GM04503 (cell line): ENCODE results near the gene TPK1.

Experiments used
- DNase-seq: peaks from one replicate; pipeline ENCODE4 v3.0.0-alpha.2; 2012; ENCODE audit warnings: low read depth

The TPK1 gene

GRCh38 chr7:144528536-144529045 is 307.3 kb downstream of the TPK1 start:
- DNase-seq, result no peak

GRCh38 chr7:144527051-144527471 is 308.8 kb downstream of the TPK1 start:
- no peak for DNase-seq

- no peak for DNase-seq
Observed at GRCh38 chr7:144525956-144526355, 309.9 kb downstream of the TPK1 start.

DNA sequence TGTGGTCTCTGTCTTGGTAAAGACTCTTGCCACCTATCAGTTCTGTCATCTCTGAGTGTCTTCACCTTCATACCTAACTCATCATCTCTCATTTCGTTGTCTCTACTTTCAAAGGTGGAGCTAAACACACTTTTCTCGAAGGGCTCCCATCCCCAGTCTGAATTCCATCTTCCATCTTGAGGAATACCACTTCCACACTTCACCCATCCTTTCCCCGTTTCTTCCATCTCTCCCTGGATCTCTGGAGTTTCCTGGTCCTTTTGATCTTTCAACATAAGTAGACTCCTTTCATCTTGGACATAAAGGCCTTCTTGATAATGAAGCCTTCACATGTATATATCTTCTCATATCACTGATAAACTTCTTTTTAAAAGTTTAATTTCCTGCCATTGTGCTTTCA is 311.6 kb downstream of the TPK1 start:
- DNase-seq, result no peak

DNA sequence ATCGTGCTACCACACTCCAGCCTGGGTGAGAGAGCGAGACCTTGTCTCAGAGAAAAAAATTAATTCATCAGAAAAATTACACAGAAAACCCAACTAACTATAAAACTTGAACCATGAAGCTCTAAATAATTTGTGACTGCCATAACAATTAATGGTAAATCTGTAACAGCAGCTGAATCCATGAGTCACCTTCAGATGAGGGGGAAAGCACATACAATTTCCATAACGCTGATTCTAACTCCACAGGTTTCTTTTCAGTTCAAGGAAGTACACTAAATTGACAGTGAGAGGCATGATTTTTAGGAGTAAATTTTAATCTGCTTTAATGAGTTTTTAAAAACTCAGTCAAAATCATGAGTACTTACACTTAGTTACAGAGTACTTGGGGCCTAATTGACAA is 312.2 kb downstream of the TPK1 start:
- DNase-seq, result no peak

DNA sequence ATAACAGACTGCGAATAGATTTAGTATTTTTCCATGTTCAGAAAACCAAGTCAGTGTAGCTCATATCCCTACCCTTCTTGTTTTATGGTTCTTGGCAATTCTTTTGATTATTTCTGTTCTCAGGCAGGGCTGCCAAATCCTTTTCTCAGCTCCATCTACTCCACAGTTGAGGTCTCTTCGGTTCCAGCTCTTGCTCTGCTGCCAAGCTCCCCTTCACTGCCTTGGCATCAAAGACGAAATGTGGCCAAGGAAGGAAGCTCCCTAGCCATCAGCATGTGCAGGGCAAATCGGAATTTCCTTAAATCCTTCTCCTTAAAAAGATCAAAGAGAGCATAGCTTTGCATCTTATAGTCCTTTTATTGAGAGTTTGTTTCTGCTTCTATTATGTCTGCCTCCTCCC is 315.9 kb downstream of the TPK1 start:
- no peak for DNase-seq

- no peak for DNase-seq
Observed at GRCh38 chr7:144518360-144518759, 317.5 kb downstream of the TPK1 start.

- DNase-seq, result no peak
Observed at GRCh38 chr7:144517749-144518148, 318.1 kb downstream of the TPK1 start.

DNA sequence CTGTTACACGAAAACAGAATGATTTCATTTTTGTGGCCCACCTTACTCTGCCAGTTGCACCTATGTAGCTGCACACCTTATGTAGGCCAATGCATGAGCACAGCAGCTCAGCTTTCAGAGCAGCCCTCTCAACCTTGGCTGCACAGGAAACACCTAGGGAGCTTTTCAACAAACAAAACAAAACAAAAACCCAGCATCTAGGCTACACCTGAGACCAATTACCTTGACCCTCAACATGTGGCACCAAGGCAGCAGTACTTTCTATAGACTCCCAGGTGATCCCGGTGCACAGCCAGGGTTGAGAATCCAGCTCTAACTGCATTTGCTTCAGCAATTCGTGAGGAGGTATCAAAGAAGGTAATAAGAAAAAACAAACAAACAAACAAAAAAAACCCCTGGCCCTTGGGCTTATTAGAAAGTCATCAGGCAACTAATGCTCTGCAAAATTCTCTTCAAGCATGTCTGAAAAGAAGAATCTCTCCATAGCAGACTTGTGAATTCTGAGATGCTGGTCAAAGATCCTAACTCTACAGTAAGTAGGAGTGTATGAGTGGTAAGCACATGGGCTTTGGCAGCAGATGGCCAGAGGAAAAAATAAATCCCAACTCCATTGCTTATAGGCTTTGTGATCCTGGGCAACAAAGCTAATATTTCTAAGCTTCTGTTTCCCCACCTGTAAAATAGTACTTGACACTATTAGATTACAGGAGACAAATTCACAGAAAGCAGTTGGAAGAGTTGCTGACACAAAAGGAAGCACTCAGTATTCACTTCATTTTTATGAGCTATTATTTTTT is 318.9 kb downstream of the TPK1 start:
- DNase-seq, result no peak

GRCh38 chr7:144513334-144513733 is 322.5 kb downstream of the TPK1 start:
- DNase-seq, result no peak

DNA sequence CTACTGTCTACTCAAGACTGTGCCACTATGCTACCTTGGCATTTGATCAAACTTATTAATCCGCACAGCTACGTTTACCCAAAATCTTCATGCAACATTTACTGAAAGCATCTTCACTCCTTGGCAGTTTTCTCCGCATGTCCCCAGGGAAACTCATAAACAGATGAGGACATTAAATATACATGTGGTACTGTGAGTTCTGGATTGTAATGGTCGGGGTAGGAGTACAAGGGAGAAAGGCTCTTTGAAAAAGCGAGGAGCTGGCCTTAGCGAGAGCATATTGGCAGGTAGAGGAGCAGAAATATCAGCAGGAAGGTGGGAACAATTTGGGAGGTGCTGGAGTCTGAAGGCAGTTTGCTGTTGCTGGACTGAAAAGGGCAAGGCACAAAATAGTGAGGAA is 325.2 kb downstream of the TPK1 start:
- no peak for DNase-seq

GRCh38 chr7:144508702-144509101 is 327.2 kb downstream of the TPK1 start:
- no peak for DNase-seq

GRCh38 chr7:144503215-144503614 is 332.6 kb downstream of the TPK1 start:
- DNase-seq, result no peak

DNA sequence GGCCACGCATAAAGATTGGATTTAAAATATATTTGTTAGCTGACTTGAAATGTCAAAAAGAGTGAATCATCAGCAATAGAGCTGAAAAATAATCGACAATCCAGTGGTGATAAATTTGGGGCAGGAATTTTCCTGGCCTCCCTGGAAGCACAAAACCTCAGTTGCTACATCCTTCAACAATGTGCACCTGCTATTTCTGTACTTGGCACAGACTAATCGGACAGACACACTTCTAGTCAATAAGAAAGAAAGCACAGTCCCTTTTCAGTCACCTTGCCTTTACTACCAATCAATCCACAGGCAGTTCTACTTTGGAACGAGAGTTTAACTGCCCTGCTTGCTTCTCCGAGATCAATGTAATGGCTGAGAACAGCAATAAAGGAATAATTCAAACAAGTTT is 335.6 kb downstream of the TPK1 start:
- no peak for DNase-seq

DNA sequence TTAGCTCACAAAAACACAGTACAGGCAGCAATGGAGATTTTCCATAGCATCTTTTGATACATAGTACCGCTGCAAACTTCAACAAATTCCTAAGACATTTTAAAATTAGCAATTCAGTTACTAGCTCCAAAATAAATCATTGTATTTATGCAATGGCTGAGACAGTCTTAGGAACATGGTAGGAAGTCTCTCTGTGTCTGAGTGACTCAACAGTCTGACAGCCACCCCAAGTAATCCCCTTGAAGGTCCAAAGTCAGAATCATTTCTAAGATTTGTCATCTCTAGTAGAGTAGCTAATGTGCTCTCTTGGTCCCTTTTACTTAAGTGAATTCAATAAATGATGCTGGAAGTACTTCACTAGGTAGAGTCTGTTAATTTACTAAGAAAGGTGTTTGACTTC is 338.6 kb downstream of the TPK1 start:
- no peak for DNase-seq

DNA sequence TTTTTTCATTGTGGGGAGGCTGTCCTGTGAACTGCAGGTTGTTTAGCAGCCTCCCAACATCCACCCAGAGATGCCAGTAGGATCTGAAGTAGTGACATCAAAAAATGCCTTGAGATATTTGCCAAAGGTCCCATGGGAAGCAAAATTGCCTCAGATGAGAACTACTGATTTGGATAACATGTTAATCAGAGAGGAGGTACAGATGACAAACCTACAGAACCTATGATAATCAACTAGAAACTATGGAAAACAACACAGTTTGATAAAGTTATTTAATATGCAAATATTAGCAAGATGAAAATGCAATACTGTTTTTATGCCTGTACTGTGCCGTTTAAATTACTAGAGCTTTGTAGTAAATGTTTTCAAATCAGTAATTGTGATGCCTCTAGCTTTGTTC is 341.5 kb downstream of the TPK1 start:
- DNase-seq, result no peak

DNA sequence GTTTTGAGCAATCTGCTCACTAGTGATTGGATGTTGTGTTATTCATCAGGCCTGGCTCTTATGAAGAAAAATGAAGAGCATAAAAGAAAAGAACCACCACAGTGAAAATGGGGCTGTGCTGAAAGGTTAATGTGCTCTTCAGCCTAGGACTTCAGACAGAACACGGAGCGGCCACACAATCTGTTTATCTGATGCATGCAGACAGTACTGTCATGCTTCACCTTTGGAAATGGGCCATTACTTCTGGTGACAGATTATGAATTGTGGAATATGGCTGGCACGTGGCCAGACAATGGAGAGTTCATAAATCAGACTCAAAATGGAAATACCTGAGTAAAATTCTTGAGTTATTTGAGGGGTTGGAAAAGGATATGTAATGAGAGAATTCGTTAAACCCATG is 346.3 kb downstream of the TPK1 start:
- no peak for DNase-seq

DNA sequence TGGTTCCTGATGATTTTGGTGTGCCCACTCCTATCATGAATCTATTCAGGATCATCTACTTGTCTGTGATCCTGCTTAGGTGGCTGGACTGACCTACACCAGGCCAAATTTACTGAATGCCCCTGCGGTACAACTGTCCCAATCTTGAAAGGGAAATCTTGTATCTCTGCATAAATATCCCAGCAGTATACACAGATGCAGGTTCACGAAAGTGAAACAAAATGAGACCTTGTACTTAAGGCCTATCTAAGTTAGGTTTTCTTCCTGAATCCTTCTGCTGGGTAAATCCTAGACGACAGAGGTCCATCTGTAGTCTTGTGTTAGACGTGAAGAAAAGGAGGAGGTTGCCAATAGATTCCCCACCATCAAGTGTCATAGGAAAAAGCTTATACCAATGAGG is 346.9 kb downstream of the TPK1 start:
- no peak for DNase-seq

DNA sequence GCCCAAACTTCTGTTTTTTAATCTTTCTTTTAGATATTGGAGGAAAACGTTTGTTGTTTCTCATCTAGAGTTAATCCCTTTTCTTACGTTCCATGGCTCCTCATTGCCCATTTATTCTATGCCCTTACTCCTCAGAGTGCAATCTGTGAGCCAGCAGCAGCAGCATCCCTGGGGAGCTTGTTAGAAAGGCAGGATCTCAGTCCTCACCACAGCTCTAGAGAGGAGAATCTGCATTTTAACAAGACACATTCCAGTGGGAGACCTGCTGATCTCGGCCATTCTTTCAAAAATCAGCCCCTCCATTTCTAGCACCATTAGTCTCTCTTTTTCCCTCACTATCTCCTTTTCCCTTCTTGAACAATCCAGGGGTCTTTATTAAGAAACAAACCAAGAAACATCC is 348.0 kb downstream of the TPK1 start:
- no peak for DNase-seq

DNA sequence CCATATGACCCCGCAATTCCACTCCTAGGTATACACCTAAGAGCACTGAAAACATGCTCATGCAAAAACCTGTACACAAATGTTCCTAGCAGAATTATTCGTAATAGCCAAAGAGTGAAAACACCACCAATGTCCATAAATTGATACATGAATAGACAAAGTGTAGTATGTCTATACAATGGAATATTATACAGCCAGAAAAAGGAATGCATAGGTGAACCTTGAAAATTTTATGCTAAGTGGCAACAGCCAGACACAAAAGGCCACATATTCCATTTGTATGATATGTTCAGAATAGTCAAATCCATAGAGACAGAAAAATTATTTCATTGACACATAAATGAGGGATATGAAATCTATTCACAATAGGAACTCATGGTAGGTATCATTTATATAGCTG is 351.4 kb downstream of the TPK1 start:
- no peak for DNase-seq

- no peak for DNase-seq
Observed at GRCh38 chr7:144483189-144483588, 352.7 kb downstream of the TPK1 start.

- DNase-seq, result no peak
Observed at GRCh38 chr7:144481833-144482232, 354.0 kb downstream of the TPK1 start.

- no peak for DNase-seq
Observed at GRCh38 chr7:144477348-144477747, 358.5 kb downstream of the TPK1 start.
